ENCODE measurements around the gene MXRA5.
"Not testable (repeated sequence)": the region's sequence is repeated elsewhere in the genome, so short reads cannot be mapped to it uniquely, and the experiment has no call there.

The MXRA5 gene, protein sequence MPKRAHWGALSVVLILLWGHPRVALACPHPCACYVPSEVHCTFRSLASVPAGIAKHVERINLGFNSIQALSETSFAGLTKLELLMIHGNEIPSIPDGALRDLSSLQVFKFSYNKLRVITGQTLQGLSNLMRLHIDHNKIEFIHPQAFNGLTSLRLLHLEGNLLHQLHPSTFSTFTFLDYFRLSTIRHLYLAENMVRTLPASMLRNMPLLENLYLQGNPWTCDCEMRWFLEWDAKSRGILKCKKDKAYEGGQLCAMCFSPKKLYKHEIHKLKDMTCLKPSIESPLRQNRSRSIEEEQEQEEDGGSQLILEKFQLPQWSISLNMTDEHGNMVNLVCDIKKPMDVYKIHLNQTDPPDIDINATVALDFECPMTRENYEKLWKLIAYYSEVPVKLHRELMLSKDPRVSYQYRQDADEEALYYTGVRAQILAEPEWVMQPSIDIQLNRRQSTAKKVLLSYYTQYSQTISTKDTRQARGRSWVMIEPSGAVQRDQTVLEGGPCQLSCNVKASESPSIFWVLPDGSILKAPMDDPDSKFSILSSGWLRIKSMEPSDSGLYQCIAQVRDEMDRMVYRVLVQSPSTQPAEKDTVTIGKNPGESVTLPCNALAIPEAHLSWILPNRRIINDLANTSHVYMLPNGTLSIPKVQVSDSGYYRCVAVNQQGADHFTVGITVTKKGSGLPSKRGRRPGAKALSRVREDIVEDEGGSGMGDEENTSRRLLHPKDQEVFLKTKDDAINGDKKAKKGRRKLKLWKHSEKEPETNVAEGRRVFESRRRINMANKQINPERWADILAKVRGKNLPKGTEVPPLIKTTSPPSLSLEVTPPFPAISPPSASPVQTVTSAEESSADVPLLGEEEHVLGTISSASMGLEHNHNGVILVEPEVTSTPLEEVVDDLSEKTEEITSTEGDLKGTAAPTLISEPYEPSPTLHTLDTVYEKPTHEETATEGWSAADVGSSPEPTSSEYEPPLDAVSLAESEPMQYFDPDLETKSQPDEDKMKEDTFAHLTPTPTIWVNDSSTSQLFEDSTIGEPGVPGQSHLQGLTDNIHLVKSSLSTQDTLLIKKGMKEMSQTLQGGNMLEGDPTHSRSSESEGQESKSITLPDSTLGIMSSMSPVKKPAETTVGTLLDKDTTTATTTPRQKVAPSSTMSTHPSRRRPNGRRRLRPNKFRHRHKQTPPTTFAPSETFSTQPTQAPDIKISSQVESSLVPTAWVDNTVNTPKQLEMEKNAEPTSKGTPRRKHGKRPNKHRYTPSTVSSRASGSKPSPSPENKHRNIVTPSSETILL (N-terminal part only)
- long read RNA-seq, donor 1: 0 reads
- long read RNA-seq, donor 2: 0 reads
- long read RNA-seq, donor 3: 0 reads
- long read RNA-seq, donor 4: 0 reads
- long read RNA-seq, donor 5: 0 reads
- long read RNA-seq, donor 6: 0 reads
- long read RNA-seq, donor 7: 0 reads
- long read RNA-seq, donor 8: 0 reads

DNA sequence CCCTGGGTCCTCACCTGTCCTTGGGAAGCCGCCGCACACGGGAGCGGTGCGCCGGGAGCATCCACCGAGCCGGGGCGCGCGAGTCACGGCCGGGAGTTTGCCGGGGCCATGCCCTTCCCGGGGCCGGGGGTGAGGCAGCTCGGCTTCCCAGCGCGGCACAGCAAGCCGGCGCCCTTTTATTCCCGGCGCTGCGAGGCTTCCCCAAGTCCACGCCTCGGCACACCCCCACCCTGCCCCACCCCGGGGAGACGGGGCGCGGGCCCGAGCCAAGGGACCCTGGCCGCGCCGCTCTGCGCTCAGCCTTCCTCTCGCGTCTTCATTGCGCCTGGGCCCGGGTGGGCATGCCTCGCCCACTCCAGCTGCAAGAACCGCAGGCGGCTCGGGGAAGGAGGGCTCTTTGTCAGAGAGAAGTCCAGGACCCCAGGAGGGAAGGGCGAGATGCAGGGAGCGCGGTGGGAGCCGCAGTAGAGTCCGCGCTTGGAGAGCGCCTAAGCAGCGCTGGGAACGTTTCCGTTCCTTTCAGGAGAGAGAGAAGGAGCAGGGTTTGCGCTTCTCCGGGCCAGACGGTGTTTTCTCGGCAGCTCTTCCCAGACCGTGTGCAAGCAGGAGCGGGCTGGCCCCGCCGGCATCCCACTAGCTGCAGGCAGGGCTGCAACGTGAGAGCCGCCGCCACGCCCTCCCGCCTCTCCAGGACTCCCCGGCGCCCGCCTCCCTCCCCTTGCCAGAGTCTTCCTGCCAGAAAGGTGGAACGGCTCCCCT, at the start of gene MXRA5:
Gene MXRA5 (minus strand): TSS at position 152 of the 759 bp plus-strand sequence. CDS start 2,819 bp downstream, outside the sequence.
- peak; percentile 61 for DNase-seq

DNA sequence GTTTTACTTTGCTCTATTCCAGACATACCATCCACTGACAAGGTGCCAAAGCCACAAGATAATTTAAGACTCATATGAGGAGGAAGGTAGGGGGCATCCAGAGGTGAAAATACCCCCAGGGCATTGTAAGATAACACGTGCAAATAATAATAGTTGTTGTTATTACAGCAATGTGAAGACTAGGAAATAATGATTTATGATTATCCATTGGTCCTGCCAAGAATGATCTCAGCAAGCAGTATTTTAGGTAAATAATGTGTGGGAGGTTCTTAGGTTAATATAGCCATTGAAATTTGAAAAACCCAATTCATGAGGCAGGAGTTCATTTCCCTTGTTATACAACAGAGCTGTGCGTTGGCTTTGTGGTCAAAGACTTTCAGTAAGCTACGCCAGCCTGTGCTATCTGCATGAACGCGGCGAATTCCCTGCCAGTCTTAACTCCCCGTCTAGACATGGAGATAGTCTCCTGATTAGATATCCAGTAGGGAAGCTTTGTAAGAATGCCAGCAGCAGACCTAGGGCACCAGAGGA, 47.2 kb upstream of the MXRA5 start:
- DNase-seq: no peak

DNA sequence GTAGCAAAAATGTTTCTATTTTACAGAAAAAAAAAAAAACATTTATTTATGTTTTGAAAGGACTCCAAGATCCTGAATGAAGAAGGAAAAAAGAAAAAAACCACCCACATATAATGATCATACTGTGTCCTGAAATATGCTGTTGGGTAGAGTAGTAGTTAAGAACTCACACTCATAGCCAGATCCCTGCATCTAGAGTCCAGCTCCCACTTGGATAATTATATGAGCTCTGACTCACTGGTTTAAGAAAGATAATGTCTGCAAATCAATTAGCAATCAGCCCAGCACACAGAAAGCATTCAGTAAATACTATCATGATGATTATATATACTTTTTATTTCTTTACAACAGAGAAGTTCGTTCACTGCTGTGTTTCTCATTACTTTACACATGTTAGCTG, 46.7 kb upstream of the MXRA5 start:
- DNase-seq: no peak

DNA sequence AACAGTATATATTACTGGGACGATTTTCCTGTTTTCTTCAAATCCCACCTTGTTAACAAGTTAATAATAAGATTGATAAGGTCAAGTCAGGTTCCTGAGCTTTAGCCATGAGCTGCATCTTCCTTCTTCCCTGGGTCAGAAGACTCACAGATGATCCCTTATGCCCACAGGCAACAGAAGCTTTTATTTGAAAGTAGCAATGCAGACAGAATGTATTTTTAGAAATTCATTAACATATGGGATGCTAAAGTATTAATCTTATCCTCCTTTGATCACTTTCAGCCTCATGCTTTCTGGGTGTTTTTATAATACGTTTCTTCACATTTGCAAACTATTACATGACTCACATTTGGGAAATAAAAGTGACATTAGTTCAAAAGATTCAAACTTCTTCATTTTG, 42.0 kb upstream of the MXRA5 start:
- no peak for DNase-seq

DNA sequence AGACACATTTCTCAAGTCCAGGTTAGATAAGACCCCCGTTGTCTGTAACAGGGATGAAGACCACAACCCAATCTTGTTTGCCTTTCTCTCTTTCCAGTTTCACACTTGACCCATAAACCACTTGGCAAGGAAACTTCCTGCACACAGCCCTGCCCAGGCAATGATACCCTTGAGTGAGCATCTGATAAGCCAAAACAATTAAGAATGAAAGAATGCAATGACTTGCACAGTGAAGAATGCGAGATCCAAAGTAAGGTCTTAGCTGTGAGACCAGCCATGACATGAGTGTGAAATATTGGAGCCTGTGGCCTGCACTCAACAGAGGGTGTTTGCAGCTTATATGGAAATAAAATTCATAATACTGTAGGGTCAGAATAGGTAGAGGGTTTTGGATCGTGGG, 37.9 kb upstream of the MXRA5 start:
- no peak for DNase-seq

DNA sequence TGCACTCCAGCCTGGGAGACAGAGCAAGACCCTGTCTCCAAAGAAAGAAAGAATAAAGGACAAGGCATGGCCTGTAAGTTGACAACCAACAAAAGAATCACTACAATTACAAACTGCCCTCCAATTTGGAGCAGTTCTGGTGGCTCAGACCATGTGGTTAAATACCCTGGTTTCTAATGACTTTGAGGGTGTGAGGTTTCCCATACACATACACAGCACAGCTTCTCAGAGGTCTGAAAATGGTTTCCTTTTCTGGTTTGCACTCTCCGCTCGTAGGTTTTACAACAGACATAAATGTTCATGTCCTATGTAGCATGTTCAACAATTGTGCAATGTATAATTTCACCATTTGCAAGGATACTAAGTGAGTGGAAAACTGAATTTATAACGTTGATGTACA, 34.2 kb upstream of the MXRA5 start:
- DNase-seq: no peak

- DNase-seq: no peak
Measured at GRCh38 chrX:3379111-3379510, 32.7 kb upstream of the MXRA5 start.

GRCh38 chrX:3378156-3378555, 31.7 kb upstream of the MXRA5 start:
- no peak for DNase-seq

GRCh38 chrX:3377560-3377959, 31.1 kb upstream of the MXRA5 start:
- DNase-seq: no peak

DNA sequence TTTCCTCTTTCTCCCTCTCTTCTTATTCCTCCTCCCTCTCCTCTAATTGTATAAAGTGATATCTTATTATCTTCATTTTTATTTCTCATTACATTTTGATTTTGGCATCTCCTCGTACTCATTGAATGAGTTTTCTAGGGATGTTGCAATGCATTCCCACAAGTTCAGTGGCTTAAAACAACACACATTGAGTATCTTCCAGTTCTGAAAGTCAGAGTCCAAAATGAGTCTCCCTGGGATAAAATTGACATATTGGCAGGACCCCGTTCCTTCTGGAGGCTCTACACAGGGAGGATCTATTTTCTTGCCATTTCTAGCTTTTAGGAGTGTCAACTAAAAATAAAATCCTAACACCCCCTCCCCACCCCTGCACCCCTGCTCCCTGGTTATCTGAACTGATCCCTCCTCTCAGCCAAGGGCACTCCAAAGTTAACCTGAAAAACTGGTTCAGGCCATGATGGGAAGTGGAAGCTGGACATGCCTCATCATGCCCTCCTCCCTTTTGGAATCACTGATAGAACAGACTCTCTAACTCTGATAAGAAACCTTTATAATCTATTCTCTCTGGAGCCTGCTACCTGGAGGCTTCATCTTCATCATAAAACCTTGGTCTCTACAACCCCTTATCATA, 29.5 kb upstream of the MXRA5 start:
- DNase-seq: not testable (repeated sequence)

DNA sequence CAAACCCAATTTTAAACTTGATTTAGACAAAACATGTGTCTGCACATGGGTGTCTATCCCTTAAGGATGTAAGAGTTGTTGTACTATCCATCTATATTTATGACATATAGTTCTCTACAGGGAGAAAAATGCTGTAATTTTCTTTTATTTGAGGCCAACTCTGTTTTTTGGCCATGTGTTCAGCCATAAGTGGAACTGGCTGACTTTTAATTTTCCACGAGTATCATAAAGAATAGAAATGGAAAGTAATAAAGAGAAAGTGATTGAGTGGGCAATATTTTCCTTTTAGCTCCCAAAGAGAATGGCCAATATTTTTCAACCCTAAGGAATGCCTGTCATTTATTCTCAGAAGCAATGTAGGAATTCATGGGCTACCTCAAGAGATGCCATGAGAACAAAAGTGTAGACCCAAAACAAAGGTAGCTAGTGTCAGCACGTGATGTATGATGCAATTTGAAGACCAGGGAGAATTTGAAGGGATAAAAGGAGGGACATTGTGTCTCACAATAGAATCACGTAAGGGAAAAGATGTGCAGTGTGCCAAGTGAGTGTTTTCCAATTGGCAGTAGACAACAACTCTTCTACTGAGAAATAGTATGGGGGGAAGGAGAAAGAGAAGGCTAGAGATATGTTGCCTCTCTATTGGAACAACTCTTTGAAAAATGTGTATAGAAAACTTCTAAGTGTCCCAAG, 27.8 kb upstream of the MXRA5 start:
- no peak for DNase-seq

DNA sequence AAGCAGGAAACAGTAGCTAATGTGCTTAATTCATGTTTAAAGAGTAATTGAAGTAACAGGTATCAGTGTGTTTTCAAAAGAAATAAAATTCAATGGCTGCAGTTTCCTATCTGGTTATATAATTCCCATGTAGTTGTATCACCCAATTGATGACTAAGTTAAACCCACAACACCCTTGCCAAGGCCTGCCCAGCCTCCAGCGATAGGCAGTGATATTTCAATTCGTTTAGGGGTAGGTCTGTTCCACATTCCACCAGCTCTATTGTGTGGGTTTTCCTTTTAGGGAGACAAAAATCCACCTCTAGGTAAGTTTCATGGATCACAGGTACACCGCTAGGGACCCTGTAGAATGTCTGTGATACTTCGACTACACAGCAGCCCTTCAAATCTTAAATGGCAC, 24.7 kb upstream of the MXRA5 start:
- DNase-seq: no peak

- no peak for DNase-seq
Measured at GRCh38 chrX:3370656-3371055, 24.2 kb upstream of the MXRA5 start.

DNA sequence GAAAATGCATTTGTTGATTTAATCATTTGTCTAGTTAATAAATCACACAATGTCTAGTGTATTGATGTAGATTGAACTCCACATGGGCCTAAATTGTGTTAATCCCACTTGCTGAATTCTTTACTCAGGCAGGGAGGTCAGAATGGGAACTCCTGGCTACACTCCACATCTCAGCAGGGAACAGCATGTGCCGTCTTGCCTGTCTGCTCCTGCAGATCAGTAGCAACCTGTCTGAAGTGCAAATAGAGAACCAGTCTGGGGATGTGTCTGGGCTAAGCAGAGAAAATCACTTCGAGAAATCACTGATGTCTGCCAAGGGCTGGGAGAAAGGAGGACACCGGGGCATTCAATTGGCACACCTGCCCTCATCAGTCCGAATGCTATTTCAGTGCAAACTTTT, 16.5 kb upstream of the MXRA5 start:
- no peak for DNase-seq

- DNase-seq: no peak
Measured at GRCh38 chrX:3360881-3361280, 14.4 kb upstream of the MXRA5 start.

DNA sequence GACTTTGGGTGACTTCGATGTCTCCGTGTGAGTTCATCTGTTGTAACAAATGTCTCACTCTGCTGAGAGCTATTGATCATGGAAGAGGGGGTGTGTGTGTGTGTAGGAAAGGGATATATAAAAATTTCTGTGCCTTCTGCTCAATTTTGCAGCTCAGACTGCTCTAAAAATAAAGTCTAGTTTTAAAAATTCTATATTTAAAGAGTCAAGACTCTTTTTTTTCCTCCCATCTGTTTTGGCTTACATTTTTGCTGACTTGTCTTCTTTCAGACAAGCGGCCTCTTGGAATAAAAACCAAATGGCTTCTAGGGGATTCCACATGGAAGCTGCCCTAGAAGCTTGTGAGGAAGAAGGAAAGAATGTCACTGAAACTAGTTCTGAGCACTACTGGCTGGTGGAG, 6.3 kb upstream of the MXRA5 start:
- DNase-seq: not testable (repeated sequence)

DNA sequence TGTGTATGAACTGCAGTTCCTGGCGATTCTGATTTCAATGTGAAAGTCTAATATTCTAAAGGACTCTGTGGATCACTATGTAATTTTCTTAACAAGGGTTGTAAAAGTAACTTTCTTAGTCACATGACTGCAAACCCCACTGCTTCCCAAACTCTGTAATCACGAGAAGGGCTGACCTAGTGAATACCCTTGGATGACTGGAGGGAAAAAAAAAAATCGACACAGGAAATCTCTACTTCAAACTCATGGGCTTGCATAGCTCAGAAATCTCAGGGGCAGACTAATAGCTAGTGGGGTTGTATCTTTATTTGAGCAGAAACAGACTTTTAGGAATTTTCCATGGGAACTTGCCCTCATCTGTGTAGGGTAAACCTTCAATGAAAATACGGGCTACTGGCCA, 4.8 kb upstream of the MXRA5 start:
- no peak for DNase-seq

GRCh38 chrX:3348191-3348590, 1.7 kb upstream of the MXRA5 start:
- no peak for DNase-seq

DNA sequence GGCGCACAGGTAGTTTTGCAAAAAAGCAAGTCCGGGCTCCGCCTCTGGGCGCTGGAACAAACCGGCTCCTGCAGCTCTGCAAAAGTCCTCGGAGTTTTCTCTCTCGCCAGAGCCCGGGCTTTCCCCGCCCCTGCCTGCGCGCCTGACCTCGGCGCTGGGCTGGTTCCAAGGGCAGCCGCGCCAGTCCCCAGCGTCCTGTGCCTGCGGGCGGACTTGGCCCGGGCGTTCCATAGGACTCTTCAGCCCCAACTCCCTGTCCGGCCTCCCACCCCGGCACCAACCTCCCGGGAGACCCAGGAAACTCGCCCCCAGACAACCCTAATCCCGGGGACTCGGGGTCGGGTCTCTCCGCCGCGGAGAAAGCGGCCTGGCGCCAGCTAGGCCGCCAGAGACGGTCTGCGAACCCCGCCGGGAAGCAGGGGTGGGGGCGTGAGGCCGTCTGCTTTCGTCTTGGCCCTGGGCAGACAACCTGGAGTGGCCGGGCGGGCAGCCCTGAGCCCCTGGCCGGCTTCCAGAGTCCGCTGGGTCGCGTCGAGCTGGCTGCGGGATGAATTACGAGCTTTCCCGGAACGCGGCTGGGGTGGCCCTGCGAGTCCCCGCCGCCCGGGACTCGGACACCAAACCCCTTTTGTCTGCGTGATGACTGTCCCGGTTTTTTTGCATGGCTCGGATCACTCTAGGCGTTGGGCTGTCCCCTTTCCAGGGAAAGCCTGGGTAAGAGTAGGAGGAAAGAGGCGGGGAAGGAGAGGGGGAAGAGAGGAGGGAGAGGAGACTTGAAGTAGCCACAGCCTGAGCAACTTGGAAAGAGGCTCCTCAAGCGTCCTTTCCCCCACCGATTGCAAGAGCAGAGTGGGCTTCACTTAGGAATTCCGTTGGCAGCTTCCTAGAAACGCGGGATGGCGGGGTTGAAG, 916 bp downstream of the MXRA5 start:
- peak; percentile 74 for DNase-seq
